Measurements from ENCODE around the gene RAB20.

RAB20 gene

DNA sequence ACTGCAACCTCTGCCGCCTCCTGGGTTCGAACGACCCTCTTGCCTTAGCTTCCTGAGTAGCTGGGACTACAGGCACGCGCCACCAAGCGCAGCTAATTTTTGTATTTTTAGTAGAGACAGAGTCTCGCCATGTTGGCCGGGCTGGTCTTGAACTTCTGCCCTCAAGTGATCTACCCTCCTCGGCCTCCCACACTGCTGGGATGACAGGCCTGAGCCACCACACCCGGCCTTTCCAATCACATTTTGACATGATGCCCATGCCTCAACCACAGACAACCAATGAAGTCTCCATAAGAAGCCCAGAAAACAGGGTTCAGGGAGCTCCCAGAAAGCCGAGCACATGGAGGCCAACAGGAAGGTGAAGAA, 11.7 kb downstream of the RAB20 start:
- TF ChIP-seq, protein P1, sequence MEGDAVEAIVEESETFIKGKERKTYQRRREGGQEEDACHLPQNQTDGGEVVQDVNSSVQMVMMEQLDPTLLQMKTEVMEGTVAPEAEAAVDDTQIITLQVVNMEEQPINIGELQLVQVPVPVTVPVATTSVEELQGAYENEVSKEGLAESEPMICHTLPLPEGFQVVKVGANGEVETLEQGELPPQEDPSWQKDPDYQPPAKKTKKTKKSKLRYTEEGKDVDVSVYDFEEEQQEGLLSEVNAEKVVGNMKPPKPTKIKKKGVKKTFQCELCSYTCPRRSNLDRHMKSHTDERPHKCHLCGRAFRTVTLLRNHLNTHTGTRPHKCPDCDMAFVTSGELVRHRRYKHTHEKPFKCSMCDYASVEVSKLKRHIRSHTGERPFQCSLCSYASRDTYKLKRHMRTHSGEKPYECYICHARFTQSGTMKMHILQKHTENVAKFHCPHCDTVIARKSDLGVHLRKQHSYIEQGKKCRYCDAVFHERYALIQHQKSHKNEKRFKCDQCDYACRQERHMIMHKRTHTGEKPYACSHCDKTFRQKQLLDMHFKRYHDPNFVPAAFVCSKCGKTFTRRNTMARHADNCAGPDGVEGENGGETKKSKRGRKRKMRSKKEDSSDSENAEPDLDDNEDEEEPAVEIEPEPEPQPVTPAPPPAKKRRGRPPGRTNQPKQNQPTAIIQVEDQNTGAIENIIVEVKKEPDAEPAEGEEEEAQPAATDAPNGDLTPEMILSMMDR (IDR thresholded peaks at IDR 0.05), result no peak
- DNase-seq, result no peak
- peaks cover 23% of the 10 kb centered on the region for H3K36me3 Mint-ChIP-seq (ENCODE audit: low read depth)
- peaks cover 17% of the 10 kb centered on the region for H3K9me3 Mint-ChIP-seq
- H3K27ac Mint-ChIP-seq, result peak overlapping the region; percentile 66
- peaks cover 21% of the 10 kb centered on the region for H3K4me1 Mint-ChIP-seq
- H3K27me3 Mint-ChIP-seq (ENCODE audit: low read depth, poor library complexity), result peaks cover 3% of the 10 kb centered on the region
- no peak overlapping the region for H3K4me3 Mint-ChIP-seq

DNA sequence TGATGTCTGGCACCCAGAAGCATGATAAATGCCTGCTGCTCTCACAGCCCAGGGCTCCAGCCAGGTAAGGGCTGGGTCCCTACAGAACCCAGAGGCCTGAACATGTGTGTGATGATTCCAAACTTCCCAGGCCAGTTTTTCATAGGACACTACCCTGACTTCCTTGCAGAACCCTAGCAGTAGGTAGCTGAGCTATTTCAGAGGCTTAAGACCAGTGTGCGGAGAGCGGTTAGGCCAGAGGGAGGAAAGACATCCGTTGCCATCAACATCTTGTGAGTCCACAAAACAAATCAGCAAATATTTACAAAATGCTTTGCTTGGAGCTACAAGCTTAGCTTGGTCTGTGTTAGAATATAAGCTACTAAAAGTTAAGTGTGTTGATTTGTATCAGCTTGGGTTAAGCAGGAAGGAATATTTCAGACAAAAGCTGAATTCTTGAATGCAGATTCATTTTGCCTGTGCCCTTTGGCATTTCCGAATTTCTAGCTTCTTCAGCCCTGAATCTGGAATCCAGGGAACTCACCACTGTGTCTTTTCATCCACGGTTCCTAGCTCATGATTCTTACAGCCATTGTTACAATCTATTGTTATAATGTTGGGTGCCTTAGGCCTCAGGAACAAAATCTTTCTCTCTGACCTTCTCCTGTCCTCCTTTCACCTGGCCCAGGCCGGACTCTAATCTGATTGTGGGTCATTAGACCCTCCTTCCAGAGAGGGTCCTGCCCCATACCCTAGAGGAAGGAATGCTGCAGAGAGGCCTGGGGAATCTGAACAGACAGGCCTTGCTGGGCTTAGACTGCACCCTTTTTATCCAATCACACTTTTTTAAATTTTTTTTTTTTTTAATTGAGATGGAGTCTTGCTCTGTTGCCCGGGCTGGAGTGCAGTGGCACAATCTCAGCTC, 12.4 kb downstream of the RAB20 start:
- Mint-ChIP-seq H3K27me3 (ENCODE audit: low read depth, poor library complexity) (peaks cover 3% of the 10 kb centered on the region), H3K36me3 (ENCODE audit: low read depth) (peaks cover 29% of the 10 kb centered on the region), H3K9me3 (peaks cover 24% of the 10 kb centered on the region), H3K27ac (peak overlapping the region; percentile 73), H3K4me3 (no peak overlapping the region), H3K4me1 (peaks cover 17% of the 10 kb centered on the region)
- TF ChIP-seq, protein P1 (IDR thresholded peaks at IDR 0.05), result no peak
- no peak for DNase-seq

DNA sequence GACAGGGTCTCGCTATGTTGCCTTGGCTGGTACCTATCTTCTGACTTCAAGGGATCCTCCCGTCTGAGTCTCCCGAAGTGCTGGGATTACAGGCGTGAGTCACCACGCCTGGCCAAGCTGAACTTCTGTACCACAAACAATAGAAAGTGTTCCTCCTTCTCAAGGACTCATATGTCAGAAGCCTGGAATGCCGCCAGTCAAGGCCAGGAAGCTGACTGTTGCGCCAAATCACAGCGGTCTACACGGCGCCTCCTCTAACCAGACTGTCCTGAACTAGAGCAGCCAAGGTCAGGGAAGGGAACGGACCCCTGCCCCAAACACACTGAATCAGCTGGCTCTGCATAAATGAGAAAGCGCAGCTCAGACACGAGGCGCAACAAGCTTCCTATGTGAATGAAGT, 14.6 kb downstream of the RAB20 start:
- Mint-ChIP-seq H3K9me3 (peaks cover 32% of the 10 kb centered on the region), H3K4me1 (peaks cover 21% of the 10 kb centered on the region), H3K36me3 (ENCODE audit: low read depth) (peaks cover 37% of the 10 kb centered on the region), H3K27me3 (ENCODE audit: low read depth, poor library complexity) (peaks cover 3% of the 10 kb centered on the region), H3K4me3 (no peak overlapping the region), H3K27ac (no peak overlapping the region)
- DNase-seq, result no peak
- TF ChIP-seq, protein P1 (IDR thresholded peaks at IDR 0.05), result no peak

DNA sequence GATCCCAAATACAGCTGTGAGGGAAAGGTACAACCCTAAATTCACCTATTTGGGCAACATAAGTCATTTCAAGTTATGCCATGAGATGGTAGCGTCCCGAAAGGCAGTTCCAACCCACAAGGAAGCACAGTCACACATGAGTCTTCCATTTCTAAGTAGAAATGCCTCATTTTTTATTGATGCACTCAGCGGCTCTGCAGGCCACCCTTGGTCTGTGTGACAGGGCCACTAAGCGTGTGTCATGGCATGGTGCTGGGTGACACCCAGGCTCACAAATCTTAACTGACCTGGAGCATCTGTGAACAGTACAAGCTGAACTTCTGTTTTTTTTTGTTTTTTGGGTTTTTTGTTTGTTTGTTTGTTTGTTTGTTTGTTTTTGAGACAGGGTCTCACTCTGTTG, 15.1 kb downstream of the RAB20 start:
- DNase-seq, result no peak
- Mint-ChIP-seq H3K36me3 (ENCODE audit: low read depth) (peaks cover 37% of the 10 kb centered on the region), H3K27me3 (ENCODE audit: low read depth, poor library complexity) (peaks cover 3% of the 10 kb centered on the region), H3K4me3 (no peak overlapping the region), H3K9me3 (peaks cover 32% of the 10 kb centered on the region), H3K27ac (no peak overlapping the region), H3K4me1 (peaks cover 22% of the 10 kb centered on the region)
- TF ChIP-seq, protein P1 (IDR thresholded peaks at IDR 0.05), result no peak

DNA sequence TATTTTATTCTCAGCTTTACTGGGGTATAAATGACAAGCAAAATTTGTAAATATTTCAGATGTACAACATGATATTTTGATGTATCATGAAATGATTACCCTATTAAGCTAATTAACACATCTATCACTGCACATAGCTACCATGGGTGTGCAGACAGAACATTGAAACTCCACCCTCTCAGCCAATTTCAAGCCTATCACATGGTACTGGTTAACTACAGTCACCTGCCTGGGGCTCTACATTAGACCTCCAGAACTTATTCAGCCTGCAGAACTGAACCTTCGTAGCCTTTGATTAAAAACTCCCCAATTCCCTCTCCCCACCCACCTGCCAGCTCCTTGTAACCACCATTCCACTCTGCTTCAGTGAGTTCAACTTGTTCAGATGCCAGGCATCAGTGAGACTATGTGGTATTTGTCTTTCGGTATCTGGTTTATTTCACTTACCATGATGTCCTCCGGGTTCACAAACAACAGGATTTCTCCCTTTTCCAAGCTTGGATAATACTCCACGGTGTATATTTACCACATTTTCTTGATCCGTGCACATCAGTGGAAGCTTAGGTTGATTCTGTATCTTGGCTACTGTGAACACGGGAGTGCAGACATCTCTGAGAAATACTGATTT, 19.2 kb downstream of the RAB20 start:
- Mint-ChIP-seq H3K27me3 (ENCODE audit: low read depth, poor library complexity) (peaks cover 3% of the 10 kb centered on the region), H3K9me3 (peaks cover 32% of the 10 kb centered on the region), H3K27ac (no peak overlapping the region), H3K4me3 (no peak overlapping the region), H3K36me3 (ENCODE audit: low read depth) (peaks cover 35% of the 10 kb centered on the region), H3K4me1 (peaks cover 37% of the 10 kb centered on the region)
- DNase-seq, result no peak
- TF ChIP-seq, protein P1 (IDR thresholded peaks at IDR 0.05), result no peak

Data from nephron progenitor cell (in vitro differentiated cells).